Kidney tubule cell (primary cell): ENCODE measurements around the gene DOK7.
"Not testable (repeated sequence)": the region's sequence is repeated elsewhere in the genome, so short reads cannot be mapped to it uniquely, and the experiment has no call there.

Experiments used
- DNase-seq: peaks from one replicate; pipeline ENCODE4 v3.0.0-alpha.2; 2018; ENCODE audit warnings: low spot score

Gene DOK7

GRCh38 chr4:3442959-3443749, 20.0 kb upstream of the DOK7 start:
- peak; percentile 64 for DNase-seq

GRCh38 chr4:3443750-3444309, 19.3 kb upstream of the DOK7 start:
- no peak for DNase-seq

GRCh38 chr4:3444351-3445110, 18.6 kb upstream of the DOK7 start:
- no peak for DNase-seq

GRCh38 chr4:3445111-3445820, 17.8 kb upstream of the DOK7 start:
- DNase-seq = no peak

GRCh38 chr4:3445829-3446545, 17.1 kb upstream of the DOK7 start:
- DNase-seq = no peak

GRCh38 chr4:3446631-3447320, 16.3 kb upstream of the DOK7 start:
- DNase-seq = no peak

- DNase-seq = no peak
These were observed 15.4 kb upstream of the DOK7 start for GRCh38 chr4:3447431-3448395.

GRCh38 chr4:3449047-3449573, 14.0 kb upstream of the DOK7 start:
- DNase-seq = no peak

GRCh38 chr4:3449574-3450534, 13.3 kb upstream of the DOK7 start:
- DNase-seq = no peak

- DNase-seq = no peak
These were observed 12.5 kb upstream of the DOK7 start for GRCh38 chr4:3450643-3451042.

- DNase-seq = peak; percentile 37
These were observed 11.2 kb upstream of the DOK7 start for GRCh38 chr4:3451956-3452355.

GRCh38 chr4:3452376-3452775, 10.7 kb upstream of the DOK7 start:
- no peak for DNase-seq

- not testable (repeated sequence) for DNase-seq
These were observed 7.5 kb upstream of the DOK7 start for GRCh38 chr4:3455596-3455995.

GRCh38 chr4:3458371-3458770, 4.7 kb upstream of the DOK7 start:
- DNase-seq = no peak

- DNase-seq = not testable (repeated sequence)
These were observed 4.0 kb upstream of the DOK7 start for GRCh38 chr4:3459156-3459555.

- DNase-seq = no peak
These were observed 2.2 kb upstream of the DOK7 start for GRCh38 chr4:3460926-3461325.

GRCh38 chr4:3461515-3462291, 1.4 kb upstream of the DOK7 start:
- peak; percentile 86 for DNase-seq

GRCh38 chr4:3462321-3462789, 751 bp upstream of the DOK7 start:
- DNase-seq = no peak
